DOHH2 (cell line): ENCODE results near the gene PDE4D.

Experiments used
- H3F3A ChIP-seq: fragments of 200-600 bp; sonication (generic), shearing (Covaris generic); 2 replicates; pipeline ENCODE4 v1.6.0; 2016; ENCODE audit warnings: antibody characterized with exemption, mild to moderate bottlenecking; ENCODE audit not compliant: control insufficient read depth, insufficient read depth
- H3K27ac ChIP-seq: fragments of 200-600 bp; sonication (generic); 2 replicates; pipeline ENCODE4 v1.5.1; 2014; ENCODE audit warnings: low read depth, mild to moderate bottlenecking, low read length, moderate library complexity
- H3K27me3 ChIP-seq: fragments of 200-600 bp; sonication (generic); 2 replicates; pipeline ENCODE4 v1.6.1; 2014; ENCODE audit warnings: mild to moderate bottlenecking, low read length, mixed read lengths; ENCODE audit not compliant: control insufficient read depth
- H3K36me3 ChIP-seq: fragments of 200-600 bp; sonication (generic); 2 replicates; pipeline ENCODE4 v1.6.1; 2014; ENCODE audit warnings: mild to moderate bottlenecking, low read length, moderate library complexity, mixed read lengths; ENCODE audit not compliant: control insufficient read depth
- H3K4me1 ChIP-seq: fragments of 200-600 bp; sonication (generic); 2 replicates; pipeline ENCODE4 v1.6.1; 2014; ENCODE audit warnings: mild to moderate bottlenecking, low read length, mixed read lengths; ENCODE audit not compliant: control insufficient read depth
- H3K4me2 ChIP-seq: fragments of 200-600 bp; sonication (generic); 2 replicates; pipeline ENCODE4 v1.6.0; 2014; ENCODE audit warnings: mild to moderate bottlenecking, low read length, moderate library complexity
- H3K4me3 ChIP-seq: fragments of 200-600 bp; sonication (generic); 2 replicates; pipeline ENCODE4 v1.5.1; 2014; ENCODE audit warnings: mild to moderate bottlenecking, low read length, mixed read lengths
- H3K79me2 ChIP-seq: fragments of 200-600 bp; sonication (generic); 2 replicates; pipeline ENCODE4 v1.6.1; 2014; ENCODE audit warnings: mild to moderate bottlenecking, low read length, mixed read lengths; ENCODE audit not compliant: control insufficient read depth
- H3K9me2 ChIP-seq: fragments of 200-600 bp; sonication (generic); replicated peaks from 2 replicates; pipeline ENCODE4 v1.6.1; 2014; ENCODE audit warnings: mild to moderate bottlenecking, low read length, mixed read lengths; ENCODE audit not compliant: control insufficient read depth
- H3K9me3 ChIP-seq: fragments of 200-600 bp; sonication (generic); 2 replicates; pipeline ENCODE4 v1.6.1; 2014; ENCODE audit warnings: antibody characterized with exemption, low read length, mixed read lengths; ENCODE audit not compliant: control insufficient read depth, insufficient read depth
- H4K20me1 ChIP-seq: fragments of 200-600 bp; sonication (generic); 2 replicates; pipeline ENCODE4 v1.6.0; 2014; ENCODE audit warnings: low read depth, mild to moderate bottlenecking, antibody characterized with exemption, low read length, moderate library complexity; ENCODE audit not compliant: control insufficient read depth, insufficient read depth
- CTCF ChIP-seq: fragments of 200-600 bp; sonication (generic); IDR thresholded peaks from one replicate; pipeline ENCODE4 v1.5.1; 2014; ENCODE audit warnings: antibody characterized with exemption, mild to moderate bottlenecking, low read depth, low read length; ENCODE audit not compliant: poor library complexity, severe bottlenecking
- EZH2phosphoT487 ChIP-seq: fragments of 200-600 bp; sonication (generic); IDR thresholded peaks from 2 replicates; pipeline ENCODE4 v1.6.1; 2017; ENCODE audit warnings: borderline replicate concordance, mild to moderate bottlenecking, antibody characterized with exemption, low read length, moderate library complexity, mixed read lengths

PDE4D gene

GRCh38 chr5:59119480-59119879, 774.0 kb downstream of the PDE4D start:
- Histone ChIP-seq H3K9me2 (no peaks in the 10 kb centered on the region), H3K4me2 (no peak overlapping the region), H3K9me3 (no peaks in the 10 kb centered on the region), H3F3A (no peaks in the 10 kb centered on the region), H3K27me3 (no peaks in the 10 kb centered on the region), H3K4me3 (no peak overlapping the region), H4K20me1 (no peaks in the 10 kb centered on the region), H3K27ac (no peak overlapping the region), H3K4me1 (peaks cover 12% of the 10 kb centered on the region), H3K36me3 (no peaks in the 10 kb centered on the region), H3K79me2 (no peaks in the 10 kb centered on the region)
- TF ChIP-seq CTCF (no peak), EZH2phosphoT487 (no peak)

GRCh38 chr5:59117320-59117719, 776.2 kb downstream of the PDE4D start:
- no peaks in the 10 kb centered on the region for H3K4me1 ChIP-seq
- H3K4me2 ChIP-seq, result no peak overlapping the region
- H3K9me2 ChIP-seq, result no peaks in the 10 kb centered on the region
- H3K36me3 ChIP-seq, result no peaks in the 10 kb centered on the region
- no peaks in the 10 kb centered on the region for H3F3A ChIP-seq
- no peak for TF ChIP-seq EZH2phosphoT487
- no peak for TF ChIP-seq CTCF
- no peaks in the 10 kb centered on the region for H3K79me2 ChIP-seq
- no peak overlapping the region for H3K4me3 ChIP-seq
- no peaks in the 10 kb centered on the region for H3K27me3 ChIP-seq
- no peak overlapping the region for H3K27ac ChIP-seq
- H4K20me1 ChIP-seq, result no peaks in the 10 kb centered on the region
- H3K9me3 ChIP-seq, result no peaks in the 10 kb centered on the region

- no peaks in the 10 kb centered on the region for H4K20me1 ChIP-seq
- no peaks in the 10 kb centered on the region for H3K36me3 ChIP-seq
- no peak overlapping the region for H3K27ac ChIP-seq
- no peaks in the 10 kb centered on the region for H3K4me1 ChIP-seq
- no peak overlapping the region for H3K4me2 ChIP-seq
- no peaks in the 10 kb centered on the region for H3K79me2 ChIP-seq
- no peaks in the 10 kb centered on the region for H3F3A ChIP-seq
- TF ChIP-seq CTCF (no peak), EZH2phosphoT487 (no peak)
- H3K9me2 ChIP-seq, result no peaks in the 10 kb centered on the region
- H3K9me3 ChIP-seq, result no peaks in the 10 kb centered on the region
- no peak overlapping the region for H3K4me3 ChIP-seq
- no peaks in the 10 kb centered on the region for H3K27me3 ChIP-seq
Observed at GRCh38 chr5:59116231-59116865, 777.2 kb downstream of the PDE4D start.
